ENCODE data around the gene GPR17.

Gene GPR17

GRCh38 chr2:127644066-127645025 is 1.6 kb upstream of the GPR17 start (continued):
- TF ChIP-seq TSHZ2 (CRISPR knock-in tag; IDR thresholded peaks at IDR 0.05): no peak
- TF ChIP-seq, protein P1, sequence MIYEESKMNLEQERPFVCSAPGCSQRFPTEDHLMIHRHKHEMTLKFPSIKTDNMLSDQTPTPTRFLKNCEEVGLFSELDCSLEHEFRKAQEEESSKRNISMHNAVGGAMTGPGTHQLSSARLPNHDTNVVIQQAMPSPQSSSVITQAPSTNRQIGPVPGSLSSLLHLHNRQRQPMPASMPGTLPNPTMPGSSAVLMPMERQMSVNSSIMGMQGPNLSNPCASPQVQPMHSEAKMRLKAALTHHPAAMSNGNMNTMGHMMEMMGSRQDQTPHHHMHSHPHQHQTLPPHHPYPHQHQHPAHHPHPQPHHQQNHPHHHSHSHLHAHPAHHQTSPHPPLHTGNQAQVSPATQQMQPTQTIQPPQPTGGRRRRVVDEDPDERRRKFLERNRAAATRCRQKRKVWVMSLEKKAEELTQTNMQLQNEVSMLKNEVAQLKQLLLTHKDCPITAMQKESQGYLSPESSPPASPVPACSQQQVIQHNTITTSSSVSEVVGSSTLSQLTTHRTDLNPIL (CRISPR knock-in tag; IDR thresholded peaks at IDR 0.05; ENCODE audit: low read depth): no peak

GRCh38 chr2:127645026-127645394 is 943 bp upstream of the GPR17 start:
- ATAC-seq: no peak
- TF ChIP-seq ZC3H10 (CRISPR knock-in tag; IDR thresholded peaks at IDR 0.05) (no peak), ZFP30 (CRISPR knock-in tag; IDR thresholded peaks at IDR 0.05) (no peak), SNAI2 (CRISPR knock-in tag; IDR thresholded peaks at IDR 0.05) (no peak), GLIS3 (CRISPR knock-in tag; IDR thresholded peaks at IDR 0.05) (no peak), TOX (CRISPR knock-in tag; IDR thresholded peaks at IDR 0.05; ENCODE audit: borderline replicate concordance) (no peak), ESRRG (CRISPR knock-in tag; IDR thresholded peaks at IDR 0.05) (no peak), PPARA (CRISPR knock-in tag; IDR thresholded peaks at IDR 0.05; ENCODE audit: borderline replicate concordance) (no peak), ZNF70 (CRISPR knock-in tag; IDR thresholded peaks at IDR 0.05) (no peak), TSHZ2 (CRISPR knock-in tag; IDR thresholded peaks at IDR 0.05) (no peak), TCF4 (CRISPR knock-in tag; IDR thresholded peaks at IDR 0.05; ENCODE audit: borderline replicate concordance) (no peak), ZNF565 (CRISPR knock-in tag; conservative IDR thresholded peaks at IDR 0.05; ENCODE audit: low read depth) (no peak), ZNF8 (CRISPR knock-in tag; IDR thresholded peaks at IDR 0.05) (no peak), ARNTL (CRISPR knock-in tag; IDR thresholded peaks at IDR 0.05; ENCODE audit: borderline replicate concordance, low read depth) (no peak)
- TF ChIP-seq, protein P2, sequence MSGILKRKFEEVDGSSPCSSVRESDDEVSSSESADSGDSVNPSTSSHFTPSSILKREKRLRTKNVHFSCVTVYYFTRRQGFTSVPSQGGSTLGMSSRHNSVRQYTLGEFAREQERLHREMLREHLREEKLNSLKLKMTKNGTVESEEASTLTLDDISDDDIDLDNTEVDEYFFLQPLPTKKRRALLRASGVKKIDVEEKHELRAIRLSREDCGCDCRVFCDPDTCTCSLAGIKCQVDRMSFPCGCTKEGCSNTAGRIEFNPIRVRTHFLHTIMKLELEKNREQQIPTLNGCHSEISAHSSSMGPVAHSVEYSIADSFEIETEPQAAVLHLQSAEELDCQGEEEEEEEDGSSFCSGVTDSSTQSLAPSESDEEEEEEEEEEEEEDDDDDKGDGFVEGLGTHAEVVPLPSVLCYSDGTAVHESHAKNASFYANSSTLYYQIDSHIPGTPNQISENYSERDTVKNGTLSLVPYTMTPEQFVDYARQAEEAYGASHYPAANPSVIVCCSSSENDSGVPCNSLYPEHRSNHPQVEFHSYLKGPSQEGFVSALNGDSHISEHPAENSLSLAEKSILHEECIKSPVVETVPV (CRISPR knock-in tag; IDR thresholded peaks at IDR 0.05): no peak
- TF ChIP-seq, protein P1 (CRISPR knock-in tag; IDR thresholded peaks at IDR 0.05; ENCODE audit: low read depth): no peak

- ATAC-seq: no peak
- TF ChIP-seq OSR1 (CRISPR knock-in tag; IDR thresholded peaks at IDR 0.05): no peak
- no peak for TF ChIP-seq ARNTL (CRISPR knock-in tag; IDR thresholded peaks at IDR 0.05; ENCODE audit: borderline replicate concordance, low read depth)
- no peak for TF ChIP-seq ESRRG (CRISPR knock-in tag; IDR thresholded peaks at IDR 0.05)
- TF ChIP-seq ZC3H10 (CRISPR knock-in tag; IDR thresholded peaks at IDR 0.05): no peak
- TF ChIP-seq ZFP30 (CRISPR knock-in tag; IDR thresholded peaks at IDR 0.05): no peak
- TF ChIP-seq ZNF565 (CRISPR knock-in tag; conservative IDR thresholded peaks at IDR 0.05; ENCODE audit: low read depth): no peak
- TF ChIP-seq GLIS3 (CRISPR knock-in tag; IDR thresholded peaks at IDR 0.05): no peak
- no peak for TF ChIP-seq TOX (CRISPR knock-in tag; IDR thresholded peaks at IDR 0.05; ENCODE audit: borderline replicate concordance)
- TF ChIP-seq ISL1 (CRISPR knock-in tag; IDR thresholded peaks at IDR 0.05): no peak
- no peak for TF ChIP-seq ZFP3 (CRISPR knock-in tag; IDR thresholded peaks at IDR 0.05)
- no peak for TF ChIP-seq TCF4 (CRISPR knock-in tag; IDR thresholded peaks at IDR 0.05; ENCODE audit: borderline replicate concordance)
- no peak for TF ChIP-seq BACH2 (CRISPR knock-in tag; IDR thresholded peaks at IDR 0.05; ENCODE audit: borderline replicate concordance)
- no peak for TF ChIP-seq RARB (CRISPR knock-in tag; IDR thresholded peaks at IDR 0.05)
- no peak for TF ChIP-seq POU6F1 (CRISPR knock-in tag; IDR thresholded peaks at IDR 0.05; ENCODE audit: borderline replicate concordance, low read depth)
Measured at GRCh38 chr2:127646487-127647241, 711 bp downstream of the GPR17 start.

Measured in SK-N-SH treated with all-trans-retinoic acid at 6 μM for 48 hours (cell line).